ENCODE data around the gene MYLK2. TPM values are rescaled to one million over a fixed set of nuclear protein-coding genes. Genes with fewer than 3 reads are reported as not detected.

MYLK2 gene
- total RNA-seq, 4 donors from 2014 or later, result 0.33 to 0.65 (median 0.52) TPM; not detected in 1

- Histone ChIP-seq H3K9me3 (no peaks in the 10 kb centered on the region), H3K36me3 (no peaks in the 10 kb centered on the region), H3K4me1 (peaks cover 36 to 51% (median 46%) of the 10 kb centered on the region in 4 donors), H3K4me3 (no peak overlapping the region), H3K27ac (replicated peaks in 1 of 4) (peak overlapping the region in 3 of 4 donors; percentile 2 to 42 (median 36)), H3K27me3 (no peaks in the 10 kb centered on the region)
- intact Hi-C loops (cut with DNase I), result no loop called here
- TF ChIP-seq POLR2AphosphoS5 (IDR thresholded peaks at IDR 0.05) (no peak), EP300 (IDR thresholded peaks at IDR 0.05) (no peak), POLR2A (IDR thresholded peaks at IDR 0.05; ENCODE audit: low read depth) (no peak), CTCF (IDR thresholded peaks at IDR 0.05) (no peak)
- 83% methylated on average over 14 of the region's 15 CpGs for WGBS
- DNase-seq (ENCODE audit: extremely low spot score), result no peak
Observed at GRCh38 chr20:31840906-31841816, 22.0 kb downstream of the MYLK2 start.

- no peaks in the 10 kb centered on the region for H3K27me3 ChIP-seq
- peaks cover 29 to 44% (median 38%) of the 10 kb centered on the region in 4 donors for H3K4me1 ChIP-seq
- H3K4me3 ChIP-seq, result no peak overlapping the region
- DNase-seq (ENCODE audit: extremely low spot score), result no peak
- H3K36me3 ChIP-seq, result no peaks in the 10 kb centered on the region
- no peak for TF ChIP-seq CTCF (IDR thresholded peaks at IDR 0.05)
- TF ChIP-seq POLR2A (IDR thresholded peaks at IDR 0.05; ENCODE audit: low read depth), result no peak
- TF ChIP-seq EP300 (IDR thresholded peaks at IDR 0.05), result no peak
- TF ChIP-seq POLR2AphosphoS5 (IDR thresholded peaks at IDR 0.05), result no peak
- intact Hi-C loops (cut with DNase I), result no loop called here
- 42% methylated on average over 3 of the region's 8 CpGs for WGBS
- H3K9me3 ChIP-seq, result no peaks in the 10 kb centered on the region
- H3K27ac ChIP-seq (replicated peaks in 1 of 4), result peak overlapping the region; percentile 2 to 42 (median 22)
Observed at GRCh38 chr20:31841928-31842327, 22.8 kb downstream of the MYLK2 start.

GRCh38 chr20:31842471-31843157, 23.5 kb downstream of the MYLK2 start:
- H3K4me1 ChIP-seq, result peaks cover 23 to 39% (median 31%) of the 10 kb centered on the region in 4 donors
- DNase-seq (ENCODE audit: extremely low spot score), result no peak
- H3K9me3 ChIP-seq, result no peaks in the 10 kb centered on the region
- TF ChIP-seq POLR2A (IDR thresholded peaks at IDR 0.05; ENCODE audit: low read depth) (no peak), EP300 (IDR thresholded peaks at IDR 0.05) (no peak), CTCF (IDR thresholded peaks at IDR 0.05) (no peak), POLR2AphosphoS5 (IDR thresholded peaks at IDR 0.05) (no peak)
- intact Hi-C loops (cut with DNase I), result no loop called here
- WGBS, result 53% methylated on average over 12 of the region's 12 CpGs
- H3K27me3 ChIP-seq, result no peaks in the 10 kb centered on the region
- H3K36me3 ChIP-seq, result no peaks in the 10 kb centered on the region
- no peak overlapping the region for H3K4me3 ChIP-seq
- peak overlapping the region in 3 of 4 donors; percentile 19 to 42 (median 36) for H3K27ac ChIP-seq (replicated peaks in 1 of 4)

GRCh38 chr20:31843288-31843687, 24.1 kb downstream of the MYLK2 start:
- no peaks in the 10 kb centered on the region for H3K9me3 ChIP-seq
- WGBS, result 65% methylated on average over 4 of the region's 6 CpGs
- H3K4me3 ChIP-seq, result peak overlapping the region in 1 of 4 donors; percentile 31
- H3K27me3 ChIP-seq, result peaks cover 0 to 1% (median 0%) of the 10 kb centered on the region in 4 donors
- TF ChIP-seq POLR2AphosphoS5 (IDR thresholded peaks at IDR 0.05), result no peak
- TF ChIP-seq POLR2A (IDR thresholded peaks at IDR 0.05; ENCODE audit: low read depth), result no peak
- no peak for TF ChIP-seq EP300 (IDR thresholded peaks at IDR 0.05)
- TF ChIP-seq CTCF (IDR thresholded peaks at IDR 0.05), result no peak
- no peak for DNase-seq (ENCODE audit: extremely low spot score)
- H3K36me3 ChIP-seq, result no peaks in the 10 kb centered on the region
- peak overlapping the region in 3 of 4 donors; percentile 19 to 36 (median 30) for H3K27ac ChIP-seq (replicated peaks in 1 of 4)
- intact Hi-C loops (cut with DNase I), result no loop called here
- H3K4me1 ChIP-seq, result peaks cover 23 to 32% (median 26%) of the 10 kb centered on the region in 4 donors

All from esophagus muscularis mucosa (tissue), 4 donors.